ENCODE results near the gene NRF1.

Gene NRF1

DNA sequence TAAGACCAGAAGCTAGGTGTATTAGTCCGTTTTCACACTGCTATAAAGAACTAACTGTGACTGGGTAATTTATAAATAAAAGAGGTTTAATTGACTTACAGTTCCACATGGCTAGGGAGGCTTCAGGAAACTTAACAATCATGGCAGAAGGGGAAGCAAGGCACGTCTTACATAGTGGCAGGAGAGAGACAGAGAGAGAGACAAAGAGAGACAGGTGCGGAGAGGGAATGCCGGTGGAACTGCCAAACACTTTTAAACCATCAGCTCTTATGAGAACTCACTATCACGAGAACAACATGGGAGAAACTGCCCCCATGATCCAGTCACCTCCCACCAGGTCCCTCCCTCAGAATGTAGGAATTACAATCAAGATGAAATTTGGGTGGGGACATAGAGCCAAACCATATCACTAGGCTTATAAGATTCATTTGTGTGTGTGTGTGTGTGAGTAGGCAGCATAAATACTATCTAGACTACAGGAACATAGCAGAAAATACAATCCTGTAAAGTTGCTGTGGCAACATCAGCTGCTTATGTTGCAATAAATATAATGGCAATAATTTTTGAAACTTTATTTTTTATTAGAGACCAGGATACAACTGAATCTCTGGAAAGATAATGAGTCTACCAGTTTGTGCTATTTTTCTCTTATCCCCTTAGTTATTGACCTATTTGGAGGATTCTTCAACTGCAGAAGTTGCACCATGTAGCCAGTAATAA is 77.1 kb downstream of the NRF1 start:
- DNase-seq, result no peak

DNA sequence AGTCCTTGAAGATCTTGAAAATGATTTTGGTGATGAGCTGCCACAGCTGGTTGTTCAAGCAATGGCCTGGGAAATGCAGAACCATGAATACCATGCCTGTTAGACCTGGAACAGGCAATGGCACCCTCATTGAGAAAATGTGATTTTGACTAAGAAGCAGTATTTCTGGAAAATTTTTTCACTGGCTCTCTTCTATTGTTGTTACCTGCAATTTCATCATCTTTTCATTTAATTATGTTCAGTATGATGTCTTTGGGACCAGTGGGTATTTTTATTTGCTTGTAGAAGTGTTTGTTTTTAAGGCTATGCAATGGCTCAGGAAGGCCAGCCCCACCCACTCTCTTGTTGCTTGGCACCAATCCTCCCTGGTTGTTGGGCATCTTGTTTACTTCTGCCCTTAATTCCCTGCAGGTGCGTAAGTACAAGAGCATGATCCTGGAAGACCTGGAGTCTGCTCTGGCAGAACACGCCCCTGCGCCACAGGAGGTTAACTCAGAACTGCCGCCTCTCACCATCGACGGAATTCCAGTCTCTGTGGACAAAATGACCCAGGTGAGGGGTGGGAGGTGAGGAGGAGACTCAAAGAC is 78.6 kb downstream of the NRF1 start:
- DNase-seq, result no peak

DNA sequence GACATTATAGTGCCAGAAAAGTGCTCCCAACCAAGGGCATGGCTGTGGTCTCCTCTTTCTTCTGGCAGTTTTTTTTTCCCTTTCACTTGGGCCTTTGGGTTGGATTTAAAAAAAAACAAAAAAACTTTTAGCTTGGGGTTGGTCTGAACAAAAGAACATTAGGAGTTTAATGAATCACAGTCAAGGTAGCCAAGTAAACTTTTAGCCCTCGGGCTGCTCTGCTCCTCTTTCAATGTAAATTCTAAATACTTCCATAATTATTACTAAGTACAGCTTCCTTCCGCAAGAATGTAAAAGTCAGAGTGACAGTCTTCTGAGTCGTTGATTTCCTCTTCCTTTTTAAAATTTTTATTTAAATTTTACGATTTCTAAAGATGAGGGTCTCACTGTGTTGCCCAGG is 79.2 kb downstream of the NRF1 start:
- DNase-seq, result no peak

DNA sequence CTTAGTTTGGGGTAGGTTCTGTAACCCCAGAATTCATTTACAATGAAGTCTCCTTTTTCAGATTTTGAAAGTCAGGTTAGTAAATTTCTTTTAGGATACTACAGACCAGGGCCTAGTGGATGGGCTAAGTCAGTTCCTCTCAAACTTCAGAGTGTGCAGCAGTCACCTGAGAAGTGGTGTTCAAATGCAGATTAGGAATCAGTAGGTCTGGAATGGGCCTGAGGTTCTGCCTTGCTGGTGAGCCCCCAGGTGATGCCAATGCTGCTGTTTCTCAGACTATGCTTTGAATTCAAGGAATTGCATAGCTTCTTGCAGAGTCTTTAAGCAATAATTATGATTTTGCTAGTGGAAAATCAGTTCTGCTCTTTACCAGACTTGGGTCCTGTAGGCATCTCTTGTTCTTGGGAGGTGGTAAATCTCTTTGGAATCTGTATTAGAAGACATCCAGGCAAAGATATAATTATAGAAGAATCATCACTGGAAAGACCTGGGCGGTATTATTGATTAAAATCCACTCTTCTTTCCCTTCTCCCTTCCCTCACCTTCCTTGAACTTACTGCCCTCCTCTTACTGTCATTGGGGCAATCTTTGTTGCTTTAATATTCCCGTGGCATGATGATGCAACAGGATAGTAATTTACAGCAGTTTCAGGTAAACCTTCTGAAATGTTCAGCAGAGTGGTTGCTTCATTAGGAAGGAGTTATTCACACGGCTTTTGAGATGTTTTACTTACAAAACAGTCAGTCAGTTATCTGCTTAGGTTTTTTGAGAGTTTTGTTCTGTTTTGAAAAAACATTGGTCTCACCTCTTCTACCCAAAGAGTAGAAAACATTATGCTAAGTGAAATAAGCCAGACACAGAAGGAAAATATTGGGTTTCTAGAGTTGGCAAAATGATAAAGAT is 87.2 kb downstream of the NRF1 start:
- DNase-seq, result no peak

DNA sequence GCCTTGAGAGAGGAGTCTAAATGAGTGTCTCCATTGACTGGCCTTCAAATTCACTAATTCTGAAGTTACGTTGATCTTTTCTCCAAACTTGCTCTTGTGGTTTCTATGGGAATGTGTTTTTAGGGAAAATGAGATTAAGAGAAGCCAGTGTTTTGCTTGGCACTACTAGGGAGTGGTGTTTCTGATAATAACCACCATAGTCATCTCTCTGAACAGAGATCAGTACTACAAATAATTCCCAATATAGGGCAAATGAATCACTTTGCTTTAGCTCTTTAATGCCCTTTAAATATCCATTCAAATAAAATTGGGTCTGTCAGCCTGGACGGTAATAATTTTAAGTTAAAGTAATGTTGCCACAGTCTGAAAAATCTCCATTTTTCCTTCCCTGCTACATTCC is 90.8 kb downstream of the NRF1 start:
- DNase-seq, result no peak

DNA sequence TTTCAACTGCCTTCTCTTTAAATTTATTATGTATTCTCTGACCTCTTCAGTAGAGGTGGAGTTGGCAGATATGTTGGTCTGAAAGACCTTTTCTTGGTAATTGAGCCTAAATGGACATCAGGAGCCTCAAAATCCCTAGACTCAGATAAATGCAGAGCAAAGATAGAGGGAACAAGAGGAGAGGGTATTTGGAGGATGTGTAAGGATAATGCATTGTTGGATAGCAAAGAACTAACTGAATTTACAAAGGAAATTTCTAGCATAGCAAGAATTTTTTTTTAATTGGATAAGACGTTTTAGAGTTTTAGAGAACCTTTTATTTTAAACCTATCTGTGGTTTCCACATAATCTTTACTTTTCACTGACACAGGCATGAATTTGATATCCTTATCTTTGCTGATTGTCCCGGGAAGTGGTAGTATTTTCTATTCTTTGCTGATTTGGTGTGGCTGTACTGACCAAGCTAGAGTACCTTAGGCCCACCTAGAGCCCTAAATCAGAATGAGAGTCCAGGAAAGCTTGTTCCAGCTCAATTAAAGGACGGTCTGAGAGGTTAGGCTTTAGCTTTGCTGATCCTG is 91.3 kb downstream of the NRF1 start:
- DNase-seq, result no peak

DNA sequence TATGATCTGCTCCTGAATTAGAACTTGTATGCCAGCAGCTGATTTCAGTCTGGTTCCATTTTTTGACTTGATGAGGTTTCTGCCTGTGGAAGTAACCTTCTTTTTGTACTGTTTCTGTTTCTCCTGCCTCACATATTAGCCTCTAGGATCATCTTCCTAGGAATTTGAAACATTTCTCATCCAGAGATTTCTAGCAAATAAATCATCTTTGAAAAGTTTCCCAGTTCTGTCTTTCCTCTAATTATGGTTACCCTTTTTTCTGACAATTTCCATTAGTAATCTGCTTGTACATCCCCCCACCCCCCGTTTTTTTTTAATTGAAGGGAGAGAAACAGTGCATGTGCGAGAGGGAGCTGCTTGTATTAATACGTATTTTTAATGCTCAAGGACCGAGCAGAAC is 92.2 kb downstream of the NRF1 start:
- no peak for DNase-seq

DNA sequence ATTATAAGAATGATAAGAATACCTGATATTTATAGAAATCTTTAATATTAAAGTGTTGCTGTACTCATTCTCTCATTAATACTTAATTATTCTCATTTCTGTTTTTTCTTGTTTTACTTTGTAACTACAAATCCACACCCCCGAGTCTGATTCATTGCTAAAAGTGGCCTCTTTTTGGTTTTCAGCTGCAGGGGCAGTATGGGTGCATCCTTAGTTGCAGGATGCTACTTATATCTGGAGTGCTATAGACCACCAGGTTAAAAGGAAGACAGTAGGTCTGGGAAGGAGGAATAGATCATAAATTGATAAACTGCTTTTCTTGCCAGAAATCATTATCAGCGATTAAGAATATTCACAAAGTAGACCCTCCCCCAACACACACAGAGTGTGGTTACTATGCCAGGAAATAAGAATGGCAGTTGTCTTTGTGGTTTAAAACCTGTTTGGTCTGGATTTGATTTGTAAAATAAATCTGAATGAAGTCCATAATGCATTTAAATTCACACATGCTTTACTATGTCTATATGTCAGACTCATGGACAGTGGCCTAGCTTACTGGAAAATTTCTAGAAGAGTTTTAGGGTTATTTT is 96.5 kb downstream of the NRF1 start:
- DNase-seq, result no peak

DNA sequence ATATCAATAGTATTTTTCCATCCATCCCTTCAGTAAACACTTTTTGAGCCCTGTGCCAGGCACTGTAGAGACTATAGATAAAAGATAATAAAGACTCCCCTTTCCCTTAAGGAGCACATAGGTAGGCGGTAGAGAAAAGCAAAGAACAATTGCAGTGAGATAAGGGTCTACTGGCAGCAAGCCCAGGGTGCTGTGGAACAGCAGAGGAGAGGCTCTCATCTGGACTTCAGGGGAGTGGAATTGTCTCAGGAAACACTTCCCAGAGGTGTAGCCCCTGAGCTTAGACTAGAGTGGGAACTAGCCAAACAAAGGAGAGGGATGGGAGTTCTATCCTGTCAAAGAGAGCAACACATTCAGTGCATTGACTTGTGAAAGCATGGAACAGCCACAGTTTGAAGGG is 102.0 kb downstream of the NRF1 start:
- no peak for DNase-seq

DNA sequence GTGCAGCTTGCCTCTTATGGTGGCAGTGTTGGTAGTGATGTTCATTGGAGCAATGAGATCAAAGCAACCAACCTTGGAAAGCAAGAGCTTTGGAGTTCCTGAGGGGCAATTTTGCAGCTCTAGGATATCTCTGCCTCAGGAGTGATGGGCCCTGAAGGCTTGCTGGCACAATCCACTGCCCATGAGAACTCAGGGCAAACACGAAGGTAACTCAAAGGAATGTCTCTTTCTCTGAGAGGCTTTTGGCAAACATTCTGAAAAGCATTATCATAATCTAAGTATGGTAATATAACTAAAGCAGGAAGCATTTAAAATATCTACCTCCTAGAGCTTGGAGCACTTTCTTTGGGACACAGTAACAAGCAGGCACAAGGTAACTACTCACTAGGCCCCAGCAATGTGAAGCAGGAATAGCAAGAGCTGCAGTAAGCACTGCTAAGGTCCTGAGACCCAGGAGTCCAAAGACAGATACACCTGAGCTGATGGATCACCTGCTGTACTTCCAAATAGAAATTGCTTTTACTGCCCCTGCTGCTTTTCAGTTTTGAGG is 103.1 kb downstream of the NRF1 start:
- DNase-seq, result no peak

DNA sequence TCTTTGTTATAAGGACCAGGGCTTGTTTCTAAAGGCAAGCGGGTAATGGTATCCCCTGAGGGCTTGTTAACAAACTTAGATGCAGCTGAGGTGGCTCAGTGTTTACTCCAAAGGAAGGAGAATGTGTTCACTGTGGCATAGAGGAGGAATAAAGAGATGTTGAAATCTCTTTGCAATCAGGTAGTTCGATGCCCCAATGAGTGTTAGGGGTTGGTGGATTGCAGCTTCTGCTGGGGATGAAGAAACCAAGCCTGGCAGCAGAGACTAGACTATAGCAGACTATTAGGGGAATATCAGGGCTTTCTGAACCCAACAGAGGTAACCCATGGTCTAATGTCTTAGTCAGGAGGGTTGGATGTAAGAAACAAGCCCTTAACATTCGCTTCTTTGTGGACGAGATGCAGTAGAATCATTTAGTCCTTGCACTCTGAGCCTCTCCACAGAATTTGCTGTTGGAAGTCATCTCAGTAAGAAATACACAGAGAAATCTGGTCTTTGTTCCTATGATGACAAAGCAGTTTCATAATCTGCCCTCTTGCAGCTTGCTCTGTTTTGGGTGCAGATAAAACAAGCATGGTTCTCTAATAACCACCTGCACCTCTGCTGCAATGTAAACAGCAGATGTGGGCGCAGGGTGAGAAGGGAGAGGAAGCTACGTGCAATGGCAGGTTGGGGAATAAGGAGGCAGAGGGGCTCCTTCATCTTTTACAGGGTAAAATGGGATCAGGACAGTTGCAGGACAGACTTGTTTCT is 108.6 kb downstream of the NRF1 start:
- DNase-seq, result no peak

DNA sequence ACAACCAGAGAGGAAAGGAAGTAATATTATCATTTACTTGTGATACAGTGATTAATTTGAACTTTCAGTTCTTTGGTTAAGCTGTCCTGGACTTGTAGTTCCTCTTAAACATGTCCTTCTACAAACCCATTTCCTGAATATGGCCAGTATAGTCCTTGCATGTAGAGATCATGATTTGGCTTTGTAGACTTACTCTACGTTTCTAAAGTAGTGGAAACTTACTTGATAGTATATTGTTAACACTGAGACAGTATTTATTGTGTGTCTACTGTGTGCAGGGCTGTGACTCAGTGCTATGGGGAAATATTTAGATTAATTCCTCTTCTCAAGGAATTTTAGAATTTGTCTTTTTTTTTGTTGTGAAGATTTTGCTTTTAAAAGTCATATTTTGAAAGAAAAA is 109.5 kb downstream of the NRF1 start:
- no peak for DNase-seq

DNA sequence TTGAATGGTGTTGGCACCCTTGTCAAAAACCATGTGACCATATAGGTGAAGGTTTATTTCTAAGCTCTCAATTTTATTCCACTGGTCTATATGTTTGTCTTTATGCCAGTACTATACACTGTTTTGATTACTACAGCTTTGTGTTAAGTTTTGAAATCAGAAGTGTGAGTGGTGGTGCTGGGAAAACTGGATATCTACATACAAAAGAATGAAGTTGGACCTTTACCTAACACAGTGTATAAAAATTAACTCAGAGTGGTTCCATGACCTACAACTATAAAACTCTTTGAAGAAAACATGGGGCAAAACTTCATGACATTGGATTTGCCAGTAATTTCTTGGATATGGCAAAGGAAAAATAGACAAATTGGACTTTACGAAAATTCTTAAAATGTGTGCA is 112.2 kb downstream of the NRF1 start:
- no peak for DNase-seq

DNA sequence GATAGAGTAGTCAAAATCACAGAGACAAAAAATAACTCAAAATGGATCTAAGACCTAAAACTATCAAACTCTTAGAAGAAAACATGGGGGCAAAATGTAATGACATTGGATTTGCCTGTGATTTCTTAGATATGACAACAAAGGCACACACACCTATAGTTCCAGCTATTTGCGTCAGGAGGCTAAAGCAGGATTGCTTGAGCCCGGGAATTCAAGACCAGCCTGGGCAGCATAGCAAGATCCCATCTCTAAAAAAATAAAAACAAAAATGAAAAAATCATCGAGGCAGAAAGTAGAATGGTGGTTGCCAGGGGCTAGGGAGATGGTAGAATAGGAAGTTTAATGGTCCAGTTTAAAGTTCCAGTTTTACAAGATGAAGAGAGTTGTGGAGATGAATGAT is 113.3 kb downstream of the NRF1 start:
- no peak for DNase-seq

DNA sequence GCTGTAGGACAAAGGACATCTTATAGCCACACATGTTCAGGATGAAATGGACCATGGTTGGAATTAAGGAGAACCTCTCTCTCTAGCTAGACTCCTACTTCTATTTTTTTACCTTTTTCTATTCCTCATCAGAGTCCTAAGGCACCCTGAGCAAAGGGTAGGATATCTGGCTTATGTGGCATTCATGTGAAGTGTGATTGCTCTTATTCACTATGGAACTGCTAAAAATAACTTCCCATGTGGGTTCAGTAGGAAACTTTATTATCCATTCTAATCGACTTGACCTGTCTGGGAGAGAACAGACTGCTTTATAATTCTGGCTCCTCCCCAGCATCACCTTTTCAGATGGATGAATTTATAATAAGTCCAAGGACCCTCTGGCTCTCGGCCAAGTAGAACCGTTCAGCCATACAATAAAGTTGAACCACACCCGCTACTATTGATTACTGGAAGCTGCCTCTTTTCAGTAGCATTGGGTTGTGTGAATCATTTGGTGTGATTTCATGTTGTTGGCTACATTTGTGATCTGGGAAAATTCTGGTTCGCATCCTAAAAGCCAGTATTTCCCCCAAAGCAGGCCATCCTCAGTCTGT is 117.5 kb downstream of the NRF1 start:
- DNase-seq, result no peak

DNA sequence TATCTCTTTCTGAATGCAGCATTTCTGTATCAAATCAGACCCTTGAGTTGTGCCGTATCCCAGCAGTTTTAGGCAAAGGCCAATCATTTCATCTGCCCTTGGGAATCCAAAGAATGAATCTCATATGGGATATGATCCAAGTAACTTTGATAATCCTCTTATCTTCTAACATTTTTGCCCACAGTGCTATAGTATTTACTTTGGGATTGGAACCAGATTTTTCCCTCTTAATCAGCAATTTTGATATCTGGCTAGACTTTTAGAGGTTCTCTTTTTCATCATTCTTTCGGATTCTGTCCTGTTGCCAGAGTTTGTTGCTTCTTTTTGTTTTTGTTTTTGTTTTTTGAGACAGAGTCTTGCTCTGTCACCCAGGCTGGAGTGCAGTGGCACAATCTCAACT is 118.0 kb downstream of the NRF1 start:
- DNase-seq, result no peak

DNA sequence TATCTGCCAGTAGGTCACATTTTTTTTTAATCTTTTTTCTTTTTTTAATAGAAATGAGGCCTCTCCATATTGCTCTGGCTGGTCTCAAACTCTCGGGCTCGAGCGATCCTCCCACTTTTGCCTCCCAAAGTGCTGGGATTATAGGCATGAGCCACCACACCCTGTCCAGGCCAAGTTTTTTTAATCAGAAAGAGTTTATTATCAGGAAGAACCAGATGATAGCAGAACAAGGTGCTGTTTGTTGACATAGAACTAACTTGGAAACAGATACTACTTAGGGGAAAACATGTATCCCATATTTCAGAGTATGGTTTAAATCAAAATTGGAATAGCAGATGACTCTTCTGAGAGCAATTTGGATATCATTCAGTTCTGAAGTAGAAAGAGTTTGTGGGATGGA is 118.6 kb downstream of the NRF1 start:
- no peak for DNase-seq

DNA sequence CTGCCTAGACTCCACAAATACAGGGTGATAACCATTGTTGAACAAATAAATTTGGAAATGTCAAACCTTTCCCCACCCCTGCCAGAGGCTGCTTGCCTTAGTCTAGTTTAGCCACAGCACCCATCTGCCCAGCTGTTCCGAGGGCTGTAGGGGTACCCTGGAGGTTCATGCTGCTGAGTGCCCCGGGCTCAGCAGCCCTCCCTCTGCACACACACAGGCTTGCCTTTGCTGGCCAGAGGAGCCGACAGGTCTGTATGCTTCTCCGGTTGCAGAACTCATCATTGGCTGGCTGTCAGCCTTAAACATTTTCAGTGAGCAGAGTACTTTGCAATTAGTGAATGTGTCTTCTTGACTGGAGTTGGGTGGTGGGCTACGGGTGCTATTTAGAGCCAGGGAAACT is 122.9 kb downstream of the NRF1 start:
- DNase-seq, result no peak

DNA sequence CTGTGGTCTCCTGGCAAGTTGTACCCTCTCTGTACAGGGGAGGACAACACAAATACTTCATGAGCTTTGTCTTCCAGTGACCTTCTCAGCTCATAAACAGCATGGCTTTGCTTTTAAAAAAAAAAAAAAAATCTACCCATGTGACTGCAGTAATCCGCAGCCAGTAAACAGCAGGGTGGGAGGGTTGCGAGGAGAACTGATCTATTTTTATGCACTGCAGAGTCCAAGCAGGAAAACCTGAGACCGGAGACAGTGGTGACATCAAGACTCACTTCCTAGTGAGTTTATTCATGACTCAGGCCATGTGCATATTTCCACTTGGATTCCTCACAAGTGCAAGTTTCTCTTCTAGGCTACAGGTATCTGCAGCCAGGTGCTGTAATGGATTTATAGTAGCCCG is 127.9 kb downstream of the NRF1 start:
- DNase-seq, result no peak

DNA sequence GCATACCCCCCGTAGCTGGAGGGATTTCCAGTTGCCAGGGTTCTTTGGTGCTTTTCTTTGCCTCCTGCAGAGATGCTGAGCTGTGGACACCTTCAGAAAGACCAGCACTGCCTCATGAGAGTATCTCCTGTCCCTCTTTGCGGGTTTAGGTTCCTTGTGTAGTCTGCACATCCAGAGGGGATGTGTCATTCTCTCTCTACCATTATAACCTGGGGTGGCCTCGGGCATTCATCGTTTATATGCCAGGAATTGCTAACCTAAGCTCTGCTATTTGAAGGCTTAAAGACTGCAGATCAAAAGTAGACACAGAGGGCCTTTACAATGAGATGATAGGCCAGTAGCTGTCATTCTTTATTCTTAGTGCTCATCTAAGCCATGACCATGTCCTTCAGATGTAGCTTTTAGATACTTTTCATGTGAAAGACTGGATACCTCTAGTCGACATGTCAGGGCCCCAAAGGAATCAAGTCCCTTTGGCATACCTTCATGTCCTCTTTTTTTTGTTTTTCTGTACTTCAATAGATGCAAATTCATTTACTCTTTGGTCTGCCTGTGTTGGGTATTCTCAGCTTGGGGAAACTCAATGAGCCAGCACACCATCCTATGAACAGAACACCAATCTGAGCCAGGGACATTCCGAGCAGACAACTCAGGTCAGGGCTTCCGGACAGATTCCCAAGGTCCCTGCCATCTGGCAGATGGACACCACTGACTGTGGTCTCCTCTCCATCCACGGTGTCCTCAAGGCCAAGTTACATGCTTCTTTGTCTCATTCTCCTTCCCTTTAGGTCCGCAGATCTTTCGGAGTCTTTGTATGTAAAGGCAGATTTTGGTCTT is 129.3 kb downstream of the NRF1 start:
- DNase-seq, result no peak

DNA sequence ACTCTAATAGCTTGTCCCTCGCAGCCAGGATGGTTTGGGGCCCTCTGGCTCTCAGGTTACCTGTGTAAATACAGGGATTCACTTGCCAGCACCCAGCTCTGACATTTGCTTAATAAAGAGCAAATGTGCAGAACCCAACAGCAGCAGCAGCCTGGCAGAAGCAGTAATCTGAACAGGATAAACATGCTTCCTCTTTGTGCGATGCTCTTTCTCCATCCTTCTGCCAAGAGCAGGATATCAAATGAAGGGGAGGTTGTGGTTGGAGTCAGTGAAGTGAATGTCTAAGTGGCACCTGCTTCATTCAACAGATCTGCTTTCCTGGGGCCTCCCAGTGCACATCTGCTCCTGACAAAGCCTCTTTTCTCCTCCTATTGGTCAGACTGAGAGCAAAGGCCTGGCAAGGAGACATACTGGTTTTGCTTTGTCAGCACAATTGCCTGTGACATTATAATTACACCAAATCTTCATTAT is 130.3 kb downstream of the NRF1 start:
- DNase-seq, result no peak
